ENCODE results near the gene AFF3. TPM values are rescaled to one million over a fixed set of nuclear protein-coding genes. Genes with fewer than 3 reads are reported as not detected.
A peak's percentile ranks its signal among the peaks of the same experiment; 100 is the strongest.

Gene AFF3
- total and polyA plus RNA-seq, 8 donors: 16.4 to 42.0 (median 21.4) TPM

DNA sequence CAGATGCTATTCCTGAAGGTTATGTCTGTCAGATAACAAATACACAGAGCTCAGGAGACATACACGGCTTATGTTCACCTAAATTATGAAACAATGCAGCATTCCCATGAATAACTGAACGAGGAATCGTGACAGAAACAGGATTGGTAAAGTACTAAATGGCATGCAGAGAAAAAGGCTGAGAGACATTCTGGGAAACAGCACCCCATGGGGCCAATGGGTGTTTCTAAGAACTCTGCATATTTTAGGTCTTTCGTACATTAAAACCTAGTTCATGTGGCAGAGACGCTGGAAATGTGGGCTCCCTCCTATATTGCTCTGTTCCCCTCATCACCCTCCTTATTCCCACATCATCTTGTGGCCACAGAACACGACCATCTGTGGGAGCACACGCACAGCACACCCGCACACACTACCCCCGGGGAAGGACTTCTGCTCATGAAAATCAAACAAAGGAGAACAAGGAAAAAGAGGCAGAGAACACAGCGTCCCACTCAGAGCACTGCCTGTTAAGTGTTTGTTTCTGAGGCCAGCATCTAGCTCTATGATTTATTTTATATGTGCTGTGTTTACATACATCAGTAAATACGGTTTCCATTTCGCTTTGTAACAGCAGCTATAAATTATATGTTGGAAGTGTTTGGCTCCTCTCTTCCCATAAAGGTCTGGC, 143.6 kb downstream of the AFF3 start:
- no peak for ATAC-seq
- H3K36me3 ChIP-seq: no peaks in the 10 kb centered on the region
- DNase-seq: no peak
- no peaks in the 10 kb centered on the region for H3K9me3 ChIP-seq
- no peak overlapping the region for H3K27ac ChIP-seq
- H3K27me3 ChIP-seq: no peaks in the 10 kb centered on the region
- intact Hi-C loops (cut with DNase I): no loop called here
- no peaks in the 10 kb centered on the region for H3K4me1 ChIP-seq
- no peak overlapping the region for H3K4me3 ChIP-seq
- TF ChIP-seq, protein P1, sequence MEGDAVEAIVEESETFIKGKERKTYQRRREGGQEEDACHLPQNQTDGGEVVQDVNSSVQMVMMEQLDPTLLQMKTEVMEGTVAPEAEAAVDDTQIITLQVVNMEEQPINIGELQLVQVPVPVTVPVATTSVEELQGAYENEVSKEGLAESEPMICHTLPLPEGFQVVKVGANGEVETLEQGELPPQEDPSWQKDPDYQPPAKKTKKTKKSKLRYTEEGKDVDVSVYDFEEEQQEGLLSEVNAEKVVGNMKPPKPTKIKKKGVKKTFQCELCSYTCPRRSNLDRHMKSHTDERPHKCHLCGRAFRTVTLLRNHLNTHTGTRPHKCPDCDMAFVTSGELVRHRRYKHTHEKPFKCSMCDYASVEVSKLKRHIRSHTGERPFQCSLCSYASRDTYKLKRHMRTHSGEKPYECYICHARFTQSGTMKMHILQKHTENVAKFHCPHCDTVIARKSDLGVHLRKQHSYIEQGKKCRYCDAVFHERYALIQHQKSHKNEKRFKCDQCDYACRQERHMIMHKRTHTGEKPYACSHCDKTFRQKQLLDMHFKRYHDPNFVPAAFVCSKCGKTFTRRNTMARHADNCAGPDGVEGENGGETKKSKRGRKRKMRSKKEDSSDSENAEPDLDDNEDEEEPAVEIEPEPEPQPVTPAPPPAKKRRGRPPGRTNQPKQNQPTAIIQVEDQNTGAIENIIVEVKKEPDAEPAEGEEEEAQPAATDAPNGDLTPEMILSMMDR (IDR thresholded peaks at IDR 0.05): no peak

DNA sequence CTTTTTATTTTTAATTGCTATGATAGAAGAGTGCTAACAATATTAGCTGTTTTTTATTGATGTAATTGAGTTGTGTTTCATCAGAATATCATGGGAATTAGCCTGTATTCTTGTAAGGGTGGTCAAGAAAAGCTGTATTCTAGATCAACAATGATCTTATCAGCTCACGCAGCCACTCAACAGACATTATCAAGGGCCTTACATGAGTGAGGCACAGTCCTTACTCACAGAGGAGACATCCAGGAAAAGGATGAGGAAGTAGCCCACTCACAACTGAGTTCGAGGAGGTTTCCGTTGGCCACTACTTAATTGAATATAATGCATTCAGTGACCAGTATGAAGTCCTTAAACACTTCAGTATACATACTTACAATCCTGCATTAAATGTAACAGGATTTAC, 152.5 kb downstream of the AFF3 start:
- TF ChIP-seq, protein P1 (IDR thresholded peaks at IDR 0.05): no peak
- intact Hi-C loops (cut with DNase I): no loop called here
- Histone ChIP-seq H3K27me3 (no peaks in the 10 kb centered on the region), H3K36me3 (no peaks in the 10 kb centered on the region), H3K4me1 (no peaks in the 10 kb centered on the region), H3K27ac (no peak overlapping the region), H3K4me3 (no peak overlapping the region), H3K9me3 (no peaks in the 10 kb centered on the region)
- ATAC-seq (no peak), DNase-seq (no peak)

DNA sequence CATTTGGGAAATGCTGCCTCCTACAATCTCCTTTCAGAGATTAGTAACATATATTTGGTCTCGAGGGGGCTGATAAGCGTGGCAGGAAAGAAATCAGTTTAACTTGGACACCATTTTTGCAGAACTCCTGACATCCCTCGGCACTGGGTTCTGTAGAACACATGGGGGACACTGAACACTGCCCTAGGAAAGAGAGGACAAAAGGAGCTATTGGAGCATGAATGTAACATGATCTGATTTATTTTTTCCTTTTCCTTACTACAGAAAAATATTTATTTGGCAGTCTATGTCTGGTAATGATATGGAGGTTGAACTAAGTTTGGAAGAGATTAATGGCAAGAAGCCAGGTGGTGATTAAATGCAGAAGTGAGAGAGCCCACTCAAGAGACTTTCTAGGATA, 153.8 kb downstream of the AFF3 start:
- no peak overlapping the region for H3K27ac ChIP-seq
- H3K36me3 ChIP-seq: no peaks in the 10 kb centered on the region
- no peaks in the 10 kb centered on the region for H3K9me3 ChIP-seq
- intact Hi-C loops (cut with DNase I): no loop called here
- no peaks in the 10 kb centered on the region for H3K4me1 ChIP-seq
- H3K4me3 ChIP-seq: no peak overlapping the region
- ATAC-seq: no peak
- TF ChIP-seq, protein P1 (IDR thresholded peaks at IDR 0.05): no peak
- DNase-seq: no peak
- H3K27me3 ChIP-seq: no peaks in the 10 kb centered on the region

DNA sequence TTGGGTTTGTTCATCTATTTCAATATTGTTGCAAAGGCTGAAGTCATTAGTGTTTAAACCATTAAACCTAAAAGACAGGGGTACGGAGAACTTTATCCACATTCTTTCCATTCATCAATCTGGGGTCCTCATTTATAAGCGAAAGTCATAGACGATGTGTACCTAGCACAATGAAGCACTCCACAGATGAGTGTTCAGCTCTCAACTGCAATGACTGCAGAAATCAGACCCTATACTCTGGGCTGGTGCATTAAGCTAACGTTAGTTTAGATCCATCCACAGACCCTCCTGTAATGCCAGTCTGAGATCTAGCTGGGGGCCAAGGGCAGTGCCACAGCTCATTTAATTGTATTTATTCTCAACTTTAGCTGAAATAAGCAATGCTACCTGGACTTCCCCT, 155.2 kb downstream of the AFF3 start:
- intact Hi-C loops (cut with DNase I): no loop called here
- H3K4me3 ChIP-seq: no peak overlapping the region
- TF ChIP-seq, protein P1 (IDR thresholded peaks at IDR 0.05): no peak
- H3K9me3 ChIP-seq: no peaks in the 10 kb centered on the region
- no peaks in the 10 kb centered on the region for H3K4me1 ChIP-seq
- ATAC-seq (no peak), DNase-seq (no peak)
- no peaks in the 10 kb centered on the region for H3K27me3 ChIP-seq
- no peak overlapping the region for H3K27ac ChIP-seq
- H3K36me3 ChIP-seq: no peaks in the 10 kb centered on the region

DNA sequence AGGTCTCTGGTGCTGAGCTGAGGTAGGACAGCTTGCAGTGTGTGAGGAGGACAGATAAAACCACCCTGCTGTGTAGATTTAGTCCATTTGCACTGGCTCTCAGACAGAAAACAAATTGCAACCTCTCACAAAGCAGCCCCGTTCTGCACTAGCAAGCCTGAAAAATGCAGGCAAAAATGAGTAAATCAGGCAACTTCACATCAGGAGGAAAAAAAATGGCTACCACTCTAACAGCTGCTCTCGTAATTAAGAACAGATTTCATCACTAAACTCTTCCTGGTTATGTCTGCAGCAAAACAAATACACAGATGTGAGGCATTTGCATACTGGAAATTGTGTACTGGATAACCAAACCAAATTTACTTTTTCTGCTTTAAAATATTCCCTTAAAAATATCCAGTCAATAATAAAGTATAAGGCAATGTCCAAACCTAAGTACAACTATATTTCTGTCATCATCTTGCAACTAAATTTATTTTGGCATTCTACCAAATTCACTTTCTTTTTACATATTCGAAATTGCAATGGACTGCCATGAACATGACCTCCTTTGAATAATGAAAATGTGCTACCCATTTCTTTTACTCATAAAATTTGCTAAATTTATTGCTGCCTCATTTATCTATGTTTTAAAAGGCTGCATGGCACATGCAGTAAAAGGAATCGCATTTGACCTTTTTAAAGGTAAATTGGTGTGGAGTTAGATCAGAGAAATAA, 157.4 kb downstream of the AFF3 start:
- no peak overlapping the region for H3K27ac ChIP-seq
- H3K4me3 ChIP-seq: no peak overlapping the region
- H3K36me3 ChIP-seq: no peaks in the 10 kb centered on the region
- DNase-seq (peak in 2 of 4 donors; percentile 74 to 81), ATAC-seq (no peak)
- no peaks in the 10 kb centered on the region for H3K9me3 ChIP-seq
- H3K27me3 ChIP-seq: no peaks in the 10 kb centered on the region
- TF ChIP-seq, protein P1 (IDR thresholded peaks at IDR 0.05): no peak
- no peaks in the 10 kb centered on the region for H3K4me1 ChIP-seq
- intact Hi-C loops (cut with DNase I): no loop called here

Measured in left lung (tissue), 10 donors.